H1 (cell line): ENCODE results near the gene CDKN2B-AS1. TPM values are rescaled to one million over a fixed set of nuclear protein-coding genes. Genes with fewer than 3 reads are reported as not detected.
A peak's percentile ranks its signal among the peaks of the same experiment; 100 is the strongest.

Source experiments
- ASH2L ChIP-seq: fragments of 200-600, 300-600 bp; sonication (generic); IDR thresholded peaks from one replicate; pipeline ENCODE4 v1.7.1; 2017; ENCODE audit warnings: low read length
- BACH1 ChIP-seq: IDR thresholded peaks from 2 replicates; pipeline ENCODE4 v1.6.1; 2012; ENCODE audit warnings: low read length, improper control_type of control experiment
- BCL11A ChIP-seq, 2 experiments: IDR thresholded peaks; one replicate each; pipeline ENCODE4 v1.6.1; 2011; ENCODE audit warnings: low read depth in 2 of 2, low read length in 2 of 2, mild to moderate bottlenecking in 2 of 2
- BRCA1 ChIP-seq: IDR thresholded peaks from 2 replicates; pipeline ENCODE4 v1.6.1; 2012; ENCODE audit warnings: low read depth, low read length, improper control_type of control experiment
- CBX8 ChIP-seq: fragments of 300-800, 300-1000 bp; sonication (generic); IDR thresholded peaks from 2 replicates; pipeline ENCODE4 v1.7.1; 2016; ENCODE audit warnings: low read depth, low read length, borderline replicate concordance
- EZH2 ChIP-seq: fragments of 200-600 bp; sonication (generic); IDR thresholded peaks from 2 replicates; pipeline ENCODE4 v1.7.1; 2012; ENCODE audit warnings: low read depth, mild to moderate bottlenecking, moderate library complexity, low read length, inconsistent platforms; ENCODE audit not compliant: severe bottlenecking
- HDAC2 ChIP-seq, 2 experiments: fragments of 300-600 bp in 1 of 2; sonication (generic) in 1 of 2; IDR thresholded peaks; 2 replicates each; pipeline ENCODE4 v1.6.1; 2011 to 2012; ENCODE audit warnings: low read depth in 2 of 2, low read length in 2 of 2, mild to moderate bottlenecking in 2 of 2, moderate library complexity in 2 of 2, borderline replicate concordance in 1 of 2, inconsistent platforms in 1 of 2
- JUN ChIP-seq: IDR thresholded peaks from 2 replicates; pipeline ENCODE4 v1.6.1; 2011; ENCODE audit warnings: low read depth, mild to moderate bottlenecking, improper control_type of control experiment, low read length
- NANOG ChIP-seq: IDR thresholded peaks from 2 replicates; pipeline ENCODE4 v1.6.1; 2011; ENCODE audit warnings: low read length, low read depth, mild to moderate bottlenecking, inconsistent platforms; ENCODE audit not compliant: insufficient read depth, poor library complexity, severe bottlenecking
- PHF8 ChIP-seq: fragments of 200-600 bp; sonication (generic); conservative IDR thresholded peaks from 2 replicates; pipeline ENCODE4 v1.7.1; 2012; ENCODE audit warnings: low read depth, mild to moderate bottlenecking, inconsistent platforms, low read length, moderate library complexity
- RNF2 ChIP-seq: fragments of 200-900, 300-1000 bp; sonication (generic); IDR thresholded peaks from 2 replicates; pipeline ENCODE4 v1.7.1; 2016; ENCODE audit warnings: borderline replicate concordance, low read depth, mild to moderate bottlenecking, antibody characterized with exemption, low read length; ENCODE audit not compliant: poor library complexity, severe bottlenecking; ENCODE audit errors: missing control alignments
- SP1 ChIP-seq: IDR thresholded peaks from 2 replicates; pipeline ENCODE4 v1.6.1; 2011; ENCODE audit warnings: low read depth, low read length
- SP2 ChIP-seq: IDR thresholded peaks from 2 replicates; pipeline ENCODE4 v1.6.1; 2012; ENCODE audit warnings: mild to moderate bottlenecking, low read length, inconsistent platforms
- TBP ChIP-seq: IDR thresholded peaks from 2 replicates; pipeline ENCODE4 v1.6.1; 2011; ENCODE audit warnings: low read depth, low read length, improper control_type of control experiment
- polyA plus RNA-seq, 7 experiments: library from polyadenylated mRNA; depleted of rRNA in 3 of 7; stranded (reverse) in 5 of 7; unstranded in 2 of 7; fragments of >200 nt in 5 of 7; fragments of 200-250 nt in 2 of 7; gene quantifications; 1 replicate in 5 of 7; 2 replicates in 1 of 7; 4 replicates in 1 of 7; pipeline versions ENCODE4 v1.2.1 to v1.2.3, GENCODE V29; 2011 to 2013; ENCODE audit warnings: missing spikeins in 2 of 7, mixed read lengths in 2 of 7
- total RNA-seq: library from RNA; stranded (reverse); fragmentation: NEBNext Ultra II Directional; extraction: Animal tissue kit (Norgen Biotek cat#: 25700); gene quantifications from 2 replicates; pipeline ENCODE4 v1.2.1, GENCODE V29; 2021
- TF ChIP-seq, protein P1 (sequence below), 3 experiments: IDR thresholded peaks; 1 replicate in 2 of 3; 2 replicates in 1 of 3; pipeline versions ENCODE4 v1.5.1 to v1.6.1; 2011; ENCODE audit warnings: low read length in 3 of 3, mild to moderate bottlenecking in 3 of 3, inconsistent platforms in 2 of 3, low read depth in 1 of 3, moderate library complexity in 1 of 3; ENCODE audit not compliant: insufficient read depth in 1 of 3; ENCODE audit errors: control extremely low read depth in 1 of 3
- TF ChIP-seq, protein P2 (sequence below): IDR thresholded peaks from 2 replicates; pipeline ENCODE4 v1.6.1; 2011; ENCODE audit warnings: low read depth, mild to moderate bottlenecking, low read length; ENCODE audit not compliant: insufficient read depth

CDKN2B-AS1 gene
- total and polyA plus RNA-seq, 2 of the 8 experiments (the other 6 are each of a cell fraction or from before 2014, with no cell fraction given), result not detected

DNA sequence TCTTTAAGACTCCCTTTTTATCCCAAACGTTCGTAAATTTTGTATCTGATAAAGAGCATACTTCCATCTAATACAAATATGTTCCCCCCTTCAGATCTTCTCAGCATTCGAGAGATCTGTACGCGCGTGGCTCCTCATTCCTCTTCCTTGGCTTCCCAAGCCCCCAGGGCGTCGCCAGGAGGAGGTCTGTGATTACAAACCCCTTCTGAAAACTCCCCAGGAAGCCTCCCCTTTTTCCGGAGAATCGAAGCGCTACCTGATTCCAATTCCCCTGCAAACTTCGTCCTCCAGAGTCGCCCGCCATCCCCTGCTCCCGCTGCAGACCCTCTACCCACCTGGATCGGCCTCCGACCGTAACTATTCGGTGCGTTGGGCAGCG is 20.3 kb upstream of the CDKN2B-AS1 start (continued):
- TF ChIP-seq, protein P1, sequence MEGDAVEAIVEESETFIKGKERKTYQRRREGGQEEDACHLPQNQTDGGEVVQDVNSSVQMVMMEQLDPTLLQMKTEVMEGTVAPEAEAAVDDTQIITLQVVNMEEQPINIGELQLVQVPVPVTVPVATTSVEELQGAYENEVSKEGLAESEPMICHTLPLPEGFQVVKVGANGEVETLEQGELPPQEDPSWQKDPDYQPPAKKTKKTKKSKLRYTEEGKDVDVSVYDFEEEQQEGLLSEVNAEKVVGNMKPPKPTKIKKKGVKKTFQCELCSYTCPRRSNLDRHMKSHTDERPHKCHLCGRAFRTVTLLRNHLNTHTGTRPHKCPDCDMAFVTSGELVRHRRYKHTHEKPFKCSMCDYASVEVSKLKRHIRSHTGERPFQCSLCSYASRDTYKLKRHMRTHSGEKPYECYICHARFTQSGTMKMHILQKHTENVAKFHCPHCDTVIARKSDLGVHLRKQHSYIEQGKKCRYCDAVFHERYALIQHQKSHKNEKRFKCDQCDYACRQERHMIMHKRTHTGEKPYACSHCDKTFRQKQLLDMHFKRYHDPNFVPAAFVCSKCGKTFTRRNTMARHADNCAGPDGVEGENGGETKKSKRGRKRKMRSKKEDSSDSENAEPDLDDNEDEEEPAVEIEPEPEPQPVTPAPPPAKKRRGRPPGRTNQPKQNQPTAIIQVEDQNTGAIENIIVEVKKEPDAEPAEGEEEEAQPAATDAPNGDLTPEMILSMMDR (IDR thresholded peaks at IDR 0.05; ENCODE audit: control extremely low read depth in 1 of 3, insufficient read depth in 1 of 3, low read depth in 1 of 3, low read length in 3 of 3), result no peak
- TF ChIP-seq PHF8 (no peak), BRCA1 (no peak), HDAC2 (IDR thresholded peaks at IDR 0.05; ENCODE audit: borderline replicate concordance in 1 of 2, low read depth in 2 of 2, low read length in 2 of 2) (no peak), EZH2 (peak; percentile 18), ASH2L (no peak), NANOG (no peak), RNF2 (peak; percentile 4), SP1 (no peak), BACH1 (no peak), TBP (no peak), CBX8 (no peak), JUN (no peak), BCL11A (IDR thresholded peaks at IDR 0.05; ENCODE audit: low read depth in 2 of 2, low read length in 2 of 2) (no peak), SP2 (no peak)
- TF ChIP-seq, protein P2, sequence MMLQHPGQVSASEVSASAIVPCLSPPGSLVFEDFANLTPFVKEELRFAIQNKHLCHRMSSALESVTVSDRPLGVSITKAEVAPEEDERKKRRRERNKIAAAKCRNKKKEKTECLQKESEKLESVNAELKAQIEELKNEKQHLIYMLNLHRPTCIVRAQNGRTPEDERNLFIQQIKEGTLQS, result no peak
